Measurements from ENCODE around the gene ENDOU. TPM values are rescaled to one million over a fixed set of nuclear protein-coding genes. Genes with fewer than 3 reads are reported as not detected.

ENDOU gene
- total RNA-seq, 1 experiment from 2014 or later: not detected

GRCh38 chr12:47772738-47773061, 47.4 kb upstream of the ENDOU start (continued):
- TF ChIP-seq ZSCAN18 (CRISPR knock-in tag; IDR thresholded peaks at IDR 0.05) (no peak), AFF4 (CRISPR knock-in tag; IDR thresholded peaks at IDR 0.05; ENCODE audit: borderline replicate concordance) (no peak), JAZF1 (CRISPR knock-in tag; IDR thresholded peaks at IDR 0.05) (no peak), MAX (CRISPR knock-in tag; IDR thresholded peaks at IDR 0.05) (no peak)

GRCh38 chr12:47772094-47772660, 46.9 kb upstream of the ENDOU start:
- peaks cover 28% of the 10 kb centered on the region for H3K4me1 Mint-ChIP-seq
- ATAC-seq (no peak), DNase-seq (ENCODE audit: low spot score) (no peak)
- H3K27me3 Mint-ChIP-seq (ENCODE audit: low read depth): peaks cover 27% of the 10 kb centered on the region
- ChIA-PET CTCF (interaction anchor here (0.9 to 19.3 kb wide), 17 partner anchors 9 to 135 kb away, joined by 3 to 735 read pairs (median 4); partner anchors contain the start of genes ENDOU and RAPGEF3), POLR2A (interaction anchor here (0.8 to 2.4 kb wide), 3 partner anchors 13 to 66 kb away, joined by 3 to 6 read pairs (median 5); partner anchors contain the start of genes RAPGEF3 and RPAP3)
- H3K36me3 Mint-ChIP-seq: no peaks in the 10 kb centered on the region
- H3K4me3 Mint-ChIP-seq: peak overlapping the region; percentile 67
- H3K27ac Mint-ChIP-seq: peak overlapping the region; percentile 32; the same call in 1 of the 2 replicates
- no peaks in the 10 kb centered on the region for H3K9me3 Mint-ChIP-seq
- TF ChIP-seq ZNF416 (CRISPR knock-in tag; IDR thresholded peaks at IDR 0.05) (no peak), ZNF121 (CRISPR knock-in tag; IDR thresholded peaks at IDR 0.05) (peak; percentile 65; the same call in 1 of the 2 replicates), NR2C2 (CRISPR knock-in tag; IDR thresholded peaks at IDR 0.05) (no peak)

GRCh38 chr12:47771304-47771703, 46.0 kb upstream of the ENDOU start:
- CTCF ChIA-PET: interaction anchor here (1.7 to 19.3 kb wide), 6 partner anchors 8 to 67 kb away, joined by 7 to 735 read pairs (median 34); partner anchors contain the start of genes ENDOU and RAPGEF3
- Mint-ChIP-seq H3K9me3 (no peaks in the 10 kb centered on the region), H3K4me3 (no peak overlapping the region), H3K4me1 (peaks cover 28% of the 10 kb centered on the region), H3K27ac (no peak overlapping the region), H3K36me3 (no peaks in the 10 kb centered on the region), H3K27me3 (ENCODE audit: low read depth) (peaks cover 27% of the 10 kb centered on the region)
- no peak for ATAC-seq
- TF ChIP-seq FOXK1 (CRISPR knock-in tag; IDR thresholded peaks at IDR 0.05): no peak
- no peak for TF ChIP-seq ZNF423 (CRISPR knock-in tag; IDR thresholded peaks at IDR 0.05)
- no peak for TF ChIP-seq GRHL2 (CRISPR knock-in tag; IDR thresholded peaks at IDR 0.05; ENCODE audit: insufficient replicate concordance, severe bottlenecking)
- TF ChIP-seq TEAD4 (CRISPR knock-in tag; IDR thresholded peaks at IDR 0.05): no peak
- TF ChIP-seq ATF6 (CRISPR knock-in tag; IDR thresholded peaks at IDR 0.05): no peak
- TF ChIP-seq NR3C1 (CRISPR knock-in tag; conservative IDR thresholded peaks at IDR 0.05; ENCODE audit: low read depth): no peak
- TF ChIP-seq ZMAT4 (CRISPR knock-in tag; IDR thresholded peaks at IDR 0.05): no peak
- no peak for TF ChIP-seq ATF1 (CRISPR knock-in tag; IDR thresholded peaks at IDR 0.05)
- TF ChIP-seq PREB (CRISPR knock-in tag; IDR thresholded peaks at IDR 0.05; ENCODE audit: borderline replicate concordance): no peak
- TF ChIP-seq CREM (CRISPR knock-in tag; IDR thresholded peaks at IDR 0.05): no peak
- TF ChIP-seq NR2C2 (CRISPR knock-in tag; IDR thresholded peaks at IDR 0.05): no peak
- TF ChIP-seq ZSCAN18 (CRISPR knock-in tag; IDR thresholded peaks at IDR 0.05): no peak
- no peak for TF ChIP-seq HMGA2 (CRISPR knock-in tag; IDR thresholded peaks at IDR 0.05)
- no peak for TF ChIP-seq FOXJ3 (CRISPR knock-in tag; IDR thresholded peaks at IDR 0.05; ENCODE audit: borderline replicate concordance)
- no peak for TF ChIP-seq GABPB1 (CRISPR knock-in tag; IDR thresholded peaks at IDR 0.05)
- POLR2A ChIA-PET: no interaction called here
- no peak for DNase-seq (ENCODE audit: low spot score)
